ENCODE results near the gene CRELD1.
A peak's percentile ranks its signal among the peaks of the same experiment; 100 is the strongest.

DNA sequence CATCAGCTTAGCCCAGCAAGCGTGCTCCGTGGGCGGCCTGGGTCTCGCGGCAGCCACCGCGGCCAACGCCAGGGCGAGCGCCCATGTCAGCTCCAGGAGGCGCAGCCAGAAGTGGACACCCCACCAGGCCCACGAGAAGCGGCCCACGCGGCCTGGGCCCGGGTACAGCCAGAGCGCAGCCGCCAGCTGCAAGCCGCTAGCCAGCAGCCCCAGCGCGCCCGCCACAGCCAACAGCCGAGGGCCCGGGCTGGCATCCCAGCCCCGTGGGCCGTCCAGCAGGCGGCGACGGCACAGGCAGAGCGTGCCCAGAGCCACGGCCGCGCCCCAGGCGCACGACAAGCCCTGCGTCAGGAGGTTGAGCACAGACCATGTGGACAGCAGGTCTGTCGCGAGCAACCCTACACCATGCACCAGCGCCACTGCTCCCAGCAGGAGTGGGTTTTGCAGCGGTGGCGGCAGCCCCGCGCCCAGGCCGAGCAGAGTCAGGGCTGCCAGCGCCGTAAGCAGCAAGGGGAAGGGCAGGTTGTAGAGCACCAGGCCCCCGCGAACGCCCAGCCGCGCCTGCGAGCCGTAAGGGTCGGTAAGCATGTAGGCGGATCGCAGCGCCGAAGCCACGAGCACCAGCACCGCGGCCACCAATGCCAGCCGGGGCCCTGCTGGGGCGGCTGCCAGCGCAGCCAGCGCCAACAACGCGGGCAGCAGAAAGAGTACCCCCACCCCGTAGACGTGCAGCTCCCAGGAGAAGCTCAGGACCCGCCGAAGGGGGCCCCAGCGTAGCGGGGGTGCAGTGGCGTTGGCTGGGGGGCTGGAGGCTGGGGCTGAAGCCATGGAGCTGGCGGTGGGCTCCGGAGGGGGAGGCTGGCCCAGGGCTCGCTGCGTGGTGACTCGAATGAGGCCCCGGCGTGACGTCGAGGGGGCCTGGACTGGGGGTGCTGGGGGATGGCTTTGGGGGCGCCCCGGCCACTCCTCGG is 13.7 kb downstream of the CRELD1 start:
- TF ChIP-seq RFX5 (IDR thresholded peaks at IDR 0.05; ENCODE audit: low read depth, low read length) (no peak), ZNF24 (IDR thresholded peaks at IDR 0.05) (no peak), HNRNPK (IDR thresholded peaks at IDR 0.05; ENCODE audit: low read depth, low read length, poor library complexity, severe bottlenecking) (no peak), POLR2A (IDR thresholded peaks at IDR 0.05; ENCODE audit: insufficient read depth in 1 of 2, low read depth in 2 of 2, low read length in 2 of 2) (peak in 1 of 2 experiments; percentile 75; a peak in 2 of 4 replicates), XRCC5 (optimal IDR thresholded peaks at IDR 0.05; ENCODE audit: low read length) (peak; percentile 88), CHD2 (IDR thresholded peaks at IDR 0.05; ENCODE audit: low read depth, low read length) (no peak), CENPX (CRISPR knock-in tag; IDR thresholded peaks at IDR 0.05) (no peak), ZFP37 (CRISPR knock-in tag; IDR thresholded peaks at IDR 0.05; ENCODE audit: borderline replicate concordance) (no peak; the same call in 1 of the 2 replicates)
- TF ChIP-seq, protein P1, sequence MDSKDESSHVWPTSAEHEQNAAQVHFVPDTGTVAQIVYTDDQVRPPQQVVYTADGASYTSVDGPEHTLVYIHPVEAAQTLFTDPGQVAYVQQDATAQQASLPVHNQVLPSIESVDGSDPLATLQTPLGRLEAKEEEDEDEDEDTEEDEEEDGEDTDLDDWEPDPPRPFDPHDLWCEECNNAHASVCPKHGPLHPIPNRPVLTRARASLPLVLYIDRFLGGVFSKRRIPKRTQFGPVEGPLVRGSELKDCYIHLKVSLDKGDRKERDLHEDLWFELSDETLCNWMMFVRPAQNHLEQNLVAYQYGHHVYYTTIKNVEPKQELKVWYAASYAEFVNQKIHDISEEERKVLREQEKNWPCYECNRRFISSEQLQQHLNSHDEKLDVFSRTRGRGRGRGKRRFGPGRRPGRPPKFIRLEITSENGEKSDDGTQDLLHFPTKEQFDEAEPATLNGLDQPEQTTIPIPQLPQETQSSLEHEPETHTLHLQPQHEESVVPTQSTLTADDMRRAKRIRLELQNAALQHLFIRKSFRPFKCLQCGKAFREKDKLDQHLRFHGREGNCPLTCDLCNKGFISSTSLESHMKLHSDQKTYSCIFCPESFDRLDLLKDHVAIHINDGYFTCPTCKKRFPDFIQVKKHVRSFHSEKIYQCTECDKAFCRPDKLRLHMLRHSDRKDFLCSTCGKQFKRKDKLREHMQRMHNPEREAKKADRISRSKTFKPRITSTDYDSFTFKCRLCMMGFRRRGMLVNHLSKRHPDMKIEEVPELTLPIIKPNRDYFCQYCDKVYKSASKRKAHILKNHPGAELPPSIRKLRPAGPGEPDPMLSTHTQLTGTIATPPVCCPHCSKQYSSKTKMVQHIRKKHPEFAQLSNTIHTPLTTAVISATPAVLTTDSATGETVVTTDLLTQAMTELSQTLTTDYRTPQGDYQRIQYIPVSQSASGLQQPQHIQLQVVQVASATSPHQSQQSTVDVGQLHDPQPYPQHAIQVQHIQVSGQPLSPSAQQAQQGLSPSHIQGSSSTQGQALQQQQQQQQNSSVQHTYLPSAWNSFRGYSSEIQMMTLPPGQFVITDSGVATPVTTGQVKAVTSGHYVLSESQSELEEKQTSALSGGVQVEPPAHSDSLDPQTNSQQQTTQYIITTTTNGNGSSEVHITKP (CRISPR knock-in tag; IDR thresholded peaks at IDR 0.05; ENCODE audit: low read depth), result peak; percentile 59; the same call in 1 of the 2 replicates
